ENCODE measurements around the gene ITGAL.

DNA sequence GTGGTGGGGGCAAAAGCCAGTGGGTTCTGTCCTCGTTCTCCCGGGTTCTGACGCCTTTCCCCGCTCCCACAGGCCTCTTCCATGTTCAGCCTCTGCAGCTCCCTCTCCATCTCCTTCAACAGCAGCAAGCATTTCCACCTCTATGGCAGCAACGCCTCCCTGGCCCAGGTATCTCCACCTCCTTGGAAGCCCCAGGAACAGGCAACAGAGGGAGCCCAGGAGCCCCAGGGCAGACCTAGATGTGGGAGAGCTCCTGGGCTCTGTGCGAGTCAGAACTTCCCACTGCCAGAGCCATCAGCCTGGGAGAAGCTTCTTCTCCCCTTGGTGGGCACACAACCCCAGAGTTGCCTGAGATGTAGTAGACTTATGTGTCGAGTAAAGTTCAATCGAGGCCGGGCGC lies 46.0 kb downstream of the ITGAL start:
- TF ChIP-seq, protein P1, sequence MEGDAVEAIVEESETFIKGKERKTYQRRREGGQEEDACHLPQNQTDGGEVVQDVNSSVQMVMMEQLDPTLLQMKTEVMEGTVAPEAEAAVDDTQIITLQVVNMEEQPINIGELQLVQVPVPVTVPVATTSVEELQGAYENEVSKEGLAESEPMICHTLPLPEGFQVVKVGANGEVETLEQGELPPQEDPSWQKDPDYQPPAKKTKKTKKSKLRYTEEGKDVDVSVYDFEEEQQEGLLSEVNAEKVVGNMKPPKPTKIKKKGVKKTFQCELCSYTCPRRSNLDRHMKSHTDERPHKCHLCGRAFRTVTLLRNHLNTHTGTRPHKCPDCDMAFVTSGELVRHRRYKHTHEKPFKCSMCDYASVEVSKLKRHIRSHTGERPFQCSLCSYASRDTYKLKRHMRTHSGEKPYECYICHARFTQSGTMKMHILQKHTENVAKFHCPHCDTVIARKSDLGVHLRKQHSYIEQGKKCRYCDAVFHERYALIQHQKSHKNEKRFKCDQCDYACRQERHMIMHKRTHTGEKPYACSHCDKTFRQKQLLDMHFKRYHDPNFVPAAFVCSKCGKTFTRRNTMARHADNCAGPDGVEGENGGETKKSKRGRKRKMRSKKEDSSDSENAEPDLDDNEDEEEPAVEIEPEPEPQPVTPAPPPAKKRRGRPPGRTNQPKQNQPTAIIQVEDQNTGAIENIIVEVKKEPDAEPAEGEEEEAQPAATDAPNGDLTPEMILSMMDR (IDR thresholded peaks at IDR 0.05; ENCODE audit: low read depth, low read length), result no peak
- TF ChIP-seq, protein P2, sequence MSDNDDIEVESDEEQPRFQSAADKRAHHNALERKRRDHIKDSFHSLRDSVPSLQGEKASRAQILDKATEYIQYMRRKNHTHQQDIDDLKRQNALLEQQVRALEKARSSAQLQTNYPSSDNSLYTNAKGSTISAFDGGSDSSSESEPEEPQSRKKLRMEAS (IDR thresholded peaks at IDR 0.05; ENCODE audit: low read depth, low read length), result no peak
- no peak for TF ChIP-seq POLR2A (IDR thresholded peaks at IDR 0.05; ENCODE audit: extremely low read depth, insufficient read length)
